Psoas muscle (tissue), 8 donors: ENCODE data around the gene EPC1. TPM values are rescaled to one million over a fixed set of nuclear protein-coding genes. Genes with fewer than 3 reads are reported as not detected.
"Not testable (repeated sequence)": the region's sequence is repeated elsewhere in the genome, so short reads cannot be mapped to it uniquely, and the experiment has no call there.

Experiments used
- ATAC-seq, 4 donors: fragments of 200-7000 bp; cut with Tn5 transposase; one replicate each; pipeline ENCODE4 v1.9.1; 2020; ENCODE audit warnings: moderate library complexity in 3 of 4, mild to moderate bottlenecking in 2 of 4
- DNase-seq, 2 donors: peaks; one replicate each; pipeline ENCODE4 v3.0.0-alpha.2; 2020
- H3K27ac ChIP-seq: fragments of 200-600 bp; one replicate; pipeline ENCODE4 v1.8.0; 2022
- H3K27me3 ChIP-seq, 3 donors: fragments of 200-600 bp in 1 of 3; one replicate each; pipeline versions ENCODE4 v1.6.1 to v1.8.0; 2013 to 2022; ENCODE audit warnings: low read length in 2 of 3, mild to moderate bottlenecking in 2 of 3, moderate library complexity in 1 of 3; ENCODE audit not compliant: insufficient read depth in 3 of 3
- H3K36me3 ChIP-seq, 2 donors: fragments of 200-600 bp in 1 of 2; one replicate each; pipeline versions ENCODE4 v1.6.1 to v1.8.0; 2013 to 2022; ENCODE audit warnings: low read depth in 1 of 2, mild to moderate bottlenecking in 1 of 2, moderate library complexity in 1 of 2; ENCODE audit not compliant: insufficient read depth in 1 of 2
- H3K4me1 ChIP-seq: fragments of 200-600 bp; one replicate; pipeline ENCODE4 v1.8.0; 2022
- H3K4me3 ChIP-seq: fragments of 200-600 bp; one replicate; pipeline ENCODE4 v1.8.0; 2022; ENCODE audit warnings: mild to moderate bottlenecking
- H3K9me3 ChIP-seq: fragments of 200-600 bp; one replicate; pipeline ENCODE4 v1.8.0; 2022
- CTCF ChIP-seq: fragments of 200-600 bp; IDR thresholded peaks from one replicate; pipeline ENCODE4 v1.8.0; 2022; ENCODE audit warnings: antibody characterized with exemption
- WGBS, 3 donors: extraction: QIAGEN DNeasy Blood & Tissue Kit; methylation state at CpG; one replicate each; pipeline versions ENCODE4 v1.1.6 to v1.1.7; 2013; 5-methylcytosine and 5-hydroxymethylcytosine counted together
- intact Hi-C, 2 donors: fragments of 100-400 bp; cut with DNase I; formaldehyde crosslinking; loops; one replicate each; pipeline versions ENCODE4 v1.11.0 to v1.14.2; 2022
- long read RNA-seq, 2 donors: library from polyadenylated mRNA; unstranded; transcript quantifications; one replicate each; pipeline ENCODE4 v2.0.0, GENCODE V29; 2021
- polyA plus RNA-seq, 3 donors: library from polyadenylated mRNA; stranded (reverse); fragments of 200-250 nt; gene quantifications; one replicate each; pipeline ENCODE4 v1.2.3, GENCODE V29; 2013
- total RNA-seq, 4 donors: library from RNA; stranded (reverse); fragmentation: NEBNext Ultra II Directional in 2 of 4; extraction: Animal tissue kit (Norgen Biotek cat#: 25700) in 2 of 4; gene quantifications; one replicate each; pipeline versions ENCODE4 v1.2.1 to v1.2.4, GENCODE V29; 2021 to 2023
- donor health status: healthy with polysubstance abuse.
- donor health status: DM: no; HTN: no; CAD: no; lungs with moderate emphysema.
- donor health status: Bipolar disorder and iron deficiency.
- donor health status: healthy.
- donor health status: DM: yes; HTN: yes; CAD: no.
- donor health status: DM: no; HTN: no; CAD: no.
- donor health status: DM: no; HTN: no; CAD: no.
- donor health status: DM: yes; HTN: yes; CAD: no.

The EPC1 gene
- total RNA-seq (10 to 100 TPM; 20.7 to 37.1 (median 27.1) TPM), polyA plus RNA-seq (10 to 100 TPM; 19.5 to 27.3 (median 20.7) TPM)
- long read RNA-seq, donor 1, full-length matches to known transcripts, result 4 of 8 reads
- long read RNA-seq, donor 1, partial matches to known transcripts, result 3 of 8 reads
- long read RNA-seq, donor 1, other reads (novel, unspliced or antisense), result 1 of 8 reads
- long read RNA-seq, donor 2, full-length matches to known transcripts, result 15 of 31 reads
- long read RNA-seq, donor 2, partial matches to known transcripts, result 10 of 31 reads
- long read RNA-seq, donor 2, other reads (novel, unspliced or antisense), result 6 of 31 reads

- intact Hi-C loops, result loop anchor here (2.0 to 10.0 kb wide), 6 partner anchors 32 to 292 kb away; partner anchors contain the start of gene KIF5B (in 1 of the 2)
- no peak for TF ChIP-seq CTCF
- H3K36me3 ChIP-seq, result peaks cover 0 to 8% of the 10 kb centered on the region in 2 donors
- H3K4me1 ChIP-seq, result peaks cover 52% of the 10 kb centered on the region
- no peaks in the 10 kb centered on the region for H3K9me3 ChIP-seq
- WGBS, 3 donors, result 0% methylated on average over 70 to 97 of the region's 97 CpGs
- ATAC-seq, result peak; percentile 84 to 87 (median 86)
- peak within 1 kb of the TSS; percentile 82 for H3K4me3 ChIP-seq
- H3K27ac ChIP-seq, result peak within 1 kb of the TSS; percentile 100
- no peaks in the 10 kb centered on the region for H3K27me3 ChIP-seq
- peak; percentile 89 to 94 for DNase-seq
Measured at GRCh38 chr10:32346551-32347362, at the start of gene EPC1. Gene EPC1, minus strand, starts transcription at chr10:32347158. Its CDS starts 243 bp downstream, at chr10:32346915.

GRCh38 chr10:32393911-32394310 lies 47.0 kb upstream of the EPC1 start:
- ATAC-seq (no peak), DNase-seq (no peak)
- Histone ChIP-seq H3K27ac (no peak overlapping the region), H3K27me3 (no peaks in the 10 kb centered on the region), H3K36me3 (no peaks in the 10 kb centered on the region), H3K4me1 (peaks cover 8% of the 10 kb centered on the region), H3K9me3 (no peaks in the 10 kb centered on the region), H3K4me3 (no peak overlapping the region)
- WGBS, 3 donors, result 39 to 55% (median 43%) methylated on average over 4 of the region's 4 CpGs
- intact Hi-C loops, result no loop called here
- TF ChIP-seq CTCF, result no peak

GRCh38 chr10:32392284-32392683 lies 45.3 kb upstream of the EPC1 start:
- DNase-seq, H3K36me3 ChIP-seq, H3K4me3 ChIP-seq, H3K27me3 ChIP-seq, intact Hi-C loops, ATAC-seq, H3K9me3 ChIP-seq, H3K27ac ChIP-seq: not testable (repeated sequence)
- peaks cover 16% of the 10 kb centered on the region for H3K4me1 ChIP-seq

- H3K4me3 ChIP-seq, result no peak overlapping the region
- no peak for TF ChIP-seq CTCF
- 27 to 65% (median 42%) methylated on average over 3 of the region's 3 CpGs for WGBS, 3 donors
- DNase-seq, result no peak
- peak overlapping the region; percentile 43 for H3K27ac ChIP-seq
- H3K27me3 ChIP-seq, result no peaks in the 10 kb centered on the region
- no peaks in the 10 kb centered on the region for H3K9me3 ChIP-seq
- intact Hi-C loops, result no loop called here
- peaks cover 21% of the 10 kb centered on the region for H3K4me1 ChIP-seq
- no peak for ATAC-seq
- no peaks in the 10 kb centered on the region for H3K36me3 ChIP-seq
Measured at GRCh38 chr10:32390193-32390592, 43.2 kb upstream of the EPC1 start.
